Hematopoietic multipotent progenitor cell treated with erythropoietin and hydrocortisone succinate and interleukin-3 and kit ligand, for 8 days (in vitro differentiated cells): ENCODE data around the gene LYST.

Experiments used
- DNase-seq: peaks from one replicate; pipeline ENCODE4 v3.0.0-alpha.2; 2015

Gene LYST

GRCh38 chr1:235883261-235883927 lies 16.7 kb upstream of the LYST start:
- DNase-seq = no peak

GRCh38 chr1:235882816-235883215 lies 16.1 kb upstream of the LYST start:
- no peak for DNase-seq

GRCh38 chr1:235881930-235882700 lies 15.4 kb upstream of the LYST start:
- no peak for DNase-seq

- no peak for DNase-seq
These were observed 11.5 kb upstream of the LYST start for GRCh38 chr1:235878082-235878811.

- DNase-seq = no peak
These were observed 9.7 kb upstream of the LYST start for GRCh38 chr1:235876402-235876841.

GRCh38 chr1:235875036-235875597 lies 8.4 kb upstream of the LYST start:
- no peak for DNase-seq

GRCh38 chr1:235874261-235874660 lies 7.6 kb upstream of the LYST start:
- DNase-seq = no peak

GRCh38 chr1:235873571-235873970 lies 6.9 kb upstream of the LYST start:
- no peak for DNase-seq

- DNase-seq = no peak
These were observed 6.3 kb upstream of the LYST start for GRCh38 chr1:235873045-235873444.

- no peak for DNase-seq
These were observed 5.6 kb upstream of the LYST start for GRCh38 chr1:235872270-235872669.

GRCh38 chr1:235867903-235868469 lies 1.3 kb upstream of the LYST start:
- no peak for DNase-seq

GRCh38 chr1:235866913-235867845 lies 473 bp upstream of the LYST start:
- peak; percentile 94 for DNase-seq

- DNase-seq = no peak
These were observed 1.0 kb downstream of the LYST start for GRCh38 chr1:235865565-235866204.

- no peak for DNase-seq
These were observed 1.7 kb downstream of the LYST start for GRCh38 chr1:235864931-235865525.

GRCh38 chr1:235864469-235864868 lies 2.2 kb downstream of the LYST start:
- DNase-seq = no peak

GRCh38 chr1:235863699-235864093 lies 3.0 kb downstream of the LYST start:
- no peak for DNase-seq

- no peak for DNase-seq
These were observed 4.8 kb downstream of the LYST start for GRCh38 chr1:235861857-235862256.

- no peak for DNase-seq
These were observed 5.9 kb downstream of the LYST start for GRCh38 chr1:235860829-235861228.

- DNase-seq = no peak
These were observed 6.9 kb downstream of the LYST start for GRCh38 chr1:235859789-235860188.

GRCh38 chr1:235858766-235859165 lies 7.9 kb downstream of the LYST start:
- no peak for DNase-seq

GRCh38 chr1:235857756-235858155 lies 8.9 kb downstream of the LYST start:
- no peak for DNase-seq
